AG10803 (cell line): ENCODE measurements around the gene CYB5D1.

Source experiments
- DNase-seq: peaks from one replicate; pipeline ENCODE4 v3.0.0; 2010; ENCODE audit warnings: low read depth
- H3K4me3 ChIP-seq: 2 replicates; pipeline ENCODE4 v1.5.1; 2011; ENCODE audit warnings: mild to moderate bottlenecking, low read length, control low read depth
- TF ChIP-seq, protein P1 (sequence below): conservative IDR thresholded peaks from 2 replicates; pipeline ENCODE4 v1.5.1; 2011; ENCODE audit warnings: mild to moderate bottlenecking, low read length, control low read depth, inconsistent platforms

CYB5D1 gene

DNA sequence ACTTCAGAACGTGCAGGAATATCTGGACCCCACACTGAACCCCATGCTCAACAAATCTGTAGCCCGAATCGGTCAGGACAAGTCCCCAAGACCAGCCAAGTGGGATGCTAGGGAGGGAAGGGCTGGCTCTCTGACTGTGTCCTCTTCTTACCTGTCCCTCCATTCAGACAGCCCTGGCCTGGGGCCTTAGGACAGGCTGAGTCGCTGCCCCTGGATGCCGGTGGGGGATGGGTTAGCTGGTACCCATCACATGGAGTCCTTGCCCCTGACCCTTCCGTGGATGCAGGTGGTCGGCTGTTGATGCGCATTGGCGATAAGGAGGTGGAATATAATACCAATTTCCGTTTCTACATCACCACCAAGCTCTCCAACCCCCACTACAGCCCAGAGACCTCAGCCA is 39.8 kb upstream of the CYB5D1 start:
- TF ChIP-seq, protein P1, sequence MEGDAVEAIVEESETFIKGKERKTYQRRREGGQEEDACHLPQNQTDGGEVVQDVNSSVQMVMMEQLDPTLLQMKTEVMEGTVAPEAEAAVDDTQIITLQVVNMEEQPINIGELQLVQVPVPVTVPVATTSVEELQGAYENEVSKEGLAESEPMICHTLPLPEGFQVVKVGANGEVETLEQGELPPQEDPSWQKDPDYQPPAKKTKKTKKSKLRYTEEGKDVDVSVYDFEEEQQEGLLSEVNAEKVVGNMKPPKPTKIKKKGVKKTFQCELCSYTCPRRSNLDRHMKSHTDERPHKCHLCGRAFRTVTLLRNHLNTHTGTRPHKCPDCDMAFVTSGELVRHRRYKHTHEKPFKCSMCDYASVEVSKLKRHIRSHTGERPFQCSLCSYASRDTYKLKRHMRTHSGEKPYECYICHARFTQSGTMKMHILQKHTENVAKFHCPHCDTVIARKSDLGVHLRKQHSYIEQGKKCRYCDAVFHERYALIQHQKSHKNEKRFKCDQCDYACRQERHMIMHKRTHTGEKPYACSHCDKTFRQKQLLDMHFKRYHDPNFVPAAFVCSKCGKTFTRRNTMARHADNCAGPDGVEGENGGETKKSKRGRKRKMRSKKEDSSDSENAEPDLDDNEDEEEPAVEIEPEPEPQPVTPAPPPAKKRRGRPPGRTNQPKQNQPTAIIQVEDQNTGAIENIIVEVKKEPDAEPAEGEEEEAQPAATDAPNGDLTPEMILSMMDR, result no peak
- DNase-seq, result no peak

DNA sequence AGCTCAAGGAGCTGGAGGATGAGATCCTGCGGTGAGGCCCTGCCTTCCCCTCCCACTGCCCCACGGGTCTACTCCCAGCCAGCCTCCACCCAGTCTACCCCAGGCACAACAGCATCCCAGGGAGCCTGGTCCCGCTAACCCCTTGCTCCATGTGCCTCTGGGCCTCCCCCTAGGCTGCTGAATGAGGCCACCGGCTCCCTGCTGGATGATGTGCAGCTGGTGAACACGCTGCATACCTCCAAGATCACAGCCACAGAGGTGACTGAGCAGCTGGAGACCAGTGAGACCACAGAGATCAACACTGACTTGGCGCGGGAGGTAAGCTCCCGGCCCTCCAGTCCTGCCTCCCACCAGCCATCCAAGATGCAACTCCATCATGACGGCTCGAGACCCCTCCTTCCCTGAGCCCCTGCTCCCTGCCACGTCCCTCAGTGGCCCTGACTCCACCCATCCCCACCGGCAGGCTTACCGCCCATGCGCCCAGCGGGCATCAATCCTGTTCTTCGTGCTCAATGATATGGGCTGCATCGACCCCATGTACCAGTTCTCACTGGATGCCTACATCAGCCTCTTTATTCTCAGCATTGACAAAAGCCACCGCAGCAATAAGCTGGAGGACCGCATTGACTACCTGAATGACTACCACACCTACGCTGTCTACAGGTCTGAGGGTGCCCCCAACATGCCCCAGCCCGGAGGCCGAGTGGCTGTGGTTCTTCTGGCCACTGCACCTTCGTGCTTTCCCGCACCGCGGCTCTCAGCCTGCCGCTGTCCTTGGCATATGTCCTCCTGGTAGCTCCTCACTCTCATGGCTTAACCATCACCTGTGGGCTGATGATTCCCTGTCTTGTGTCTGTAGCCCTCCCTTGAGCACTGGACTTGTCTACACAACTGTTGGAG is 38.8 kb upstream of the CYB5D1 start:
- no peak overlapping the region for H3K4me3 ChIP-seq
- DNase-seq, result no peak
- TF ChIP-seq, protein P1, result no peak

More for the DNA sequence above, 39.8 kb upstream of the CYB5D1 start:
- H3K4me3 ChIP-seq, result no peak overlapping the region

DNA sequence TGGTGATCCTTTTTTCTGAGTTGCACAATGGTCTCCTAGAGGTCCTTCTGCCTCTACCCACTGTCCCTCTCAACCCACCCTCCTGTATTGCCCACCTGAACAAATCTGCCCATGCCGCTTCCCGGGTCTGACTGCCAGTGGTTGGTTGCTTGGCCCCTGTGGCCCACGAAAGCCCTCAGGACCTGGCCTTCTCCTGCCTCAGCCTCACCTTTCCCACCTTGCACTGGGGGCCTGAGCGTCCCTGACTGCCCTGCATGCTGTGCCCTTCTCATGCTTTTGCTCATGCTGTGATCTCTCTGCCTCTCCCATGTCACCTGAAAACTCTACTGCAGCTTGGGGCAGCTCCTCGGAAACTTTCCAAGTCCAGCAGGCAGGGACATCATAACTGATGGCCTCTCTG is 37.6 kb upstream of the CYB5D1 start:
- no peak for DNase-seq
- TF ChIP-seq, protein P1, result no peak

DNA sequence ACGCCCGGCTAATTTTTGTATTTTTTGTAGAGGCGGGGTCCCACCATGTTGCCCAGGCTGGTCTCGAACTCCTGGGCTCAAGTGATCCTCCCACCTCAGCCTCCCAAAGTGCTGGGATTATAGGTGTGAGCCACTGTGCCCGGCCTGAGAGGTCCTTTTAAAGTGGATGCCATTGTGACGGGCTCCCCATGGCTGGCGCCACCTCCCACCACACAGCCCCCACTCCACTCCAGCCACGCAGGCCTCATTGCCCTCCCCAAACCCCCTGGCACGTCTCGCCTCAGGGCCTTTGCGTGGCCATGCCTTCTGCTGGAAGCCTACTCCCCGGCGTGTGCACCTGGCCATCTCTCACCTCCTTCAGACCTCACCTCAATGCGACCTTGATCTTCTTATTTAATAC is 35.7 kb upstream of the CYB5D1 start:
- DNase-seq, result no peak
- TF ChIP-seq, protein P1, result no peak
- no peak overlapping the region for H3K4me3 ChIP-seq

More for the DNA sequence above, 37.6 kb upstream of the CYB5D1 start:
- H3K4me3 ChIP-seq, result no peak overlapping the region

DNA sequence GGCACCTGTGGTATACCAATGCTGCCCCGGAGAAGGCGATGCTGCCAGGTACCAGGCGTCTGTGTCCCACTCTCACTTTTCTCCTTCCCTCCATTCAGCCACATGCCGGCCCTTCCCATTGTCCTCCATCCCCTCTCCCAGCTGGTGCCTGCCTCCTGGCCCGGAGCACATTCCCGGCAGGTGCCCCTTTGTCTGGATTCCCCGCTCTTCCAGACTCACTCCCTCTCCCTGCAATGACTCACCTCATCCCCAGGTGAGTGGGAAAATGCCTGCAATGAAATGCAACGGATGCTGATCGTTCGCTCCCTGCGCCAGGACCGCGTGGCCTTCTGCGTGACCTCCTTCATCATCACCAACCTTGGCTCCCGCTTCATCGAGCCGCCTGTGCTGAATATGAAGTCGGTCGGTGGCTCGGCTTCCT is 34.2 kb upstream of the CYB5D1 start:
- no peak overlapping the region for H3K4me3 ChIP-seq
- no peak for DNase-seq
- TF ChIP-seq, protein P1, result no peak

DNA sequence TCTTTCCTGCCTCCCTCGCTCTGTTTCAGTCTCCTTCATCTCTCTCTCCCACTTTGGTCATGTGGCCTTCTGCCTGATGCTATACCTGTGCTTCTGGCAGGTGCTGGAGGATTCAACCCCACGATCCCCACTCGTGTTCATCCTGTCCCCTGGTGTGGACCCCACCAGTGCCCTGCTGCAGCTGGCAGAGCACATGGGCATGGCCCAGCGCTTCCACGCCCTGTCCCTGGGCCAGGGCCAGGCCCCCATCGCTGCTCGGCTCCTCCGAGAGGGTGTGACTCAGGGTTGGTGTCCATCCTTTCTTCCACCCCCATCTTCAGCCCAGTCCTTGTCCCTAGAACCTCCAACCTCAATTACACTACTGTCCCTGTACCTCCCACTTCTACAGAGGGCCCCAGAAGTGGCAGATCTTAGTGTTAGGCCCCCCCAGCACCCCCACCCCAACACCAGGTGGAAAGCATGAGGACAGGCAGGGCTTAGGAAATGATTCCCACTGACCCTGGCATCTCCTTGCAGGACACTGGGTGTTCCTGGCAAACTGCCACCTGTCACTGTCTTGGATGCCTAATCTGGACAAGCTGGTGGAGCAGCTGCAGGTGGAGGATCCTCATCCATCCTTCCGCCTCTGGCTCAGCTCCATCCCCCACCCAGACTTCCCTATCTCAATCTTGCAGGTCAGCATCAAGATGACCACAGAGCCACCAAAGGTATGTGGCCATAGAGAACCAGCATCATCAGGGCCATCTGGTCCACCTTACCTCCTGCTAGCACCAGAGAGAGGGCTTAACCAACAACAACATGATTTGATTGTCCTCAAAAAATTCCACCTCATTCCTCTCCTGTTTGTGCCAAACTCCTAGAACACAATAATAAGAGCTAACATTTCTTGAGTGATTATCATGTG is 33.5 kb upstream of the CYB5D1 start:
- DNase-seq, result no peak
- TF ChIP-seq, protein P1, result no peak
- H3K4me3 ChIP-seq, result no peak overlapping the region
